OCI-M1 (cell line): ENCODE measurements around the gene STRA8.

Experiments used
- DNase-seq: peaks from one replicate; lab custom pipeline; 2025; lab: John Stamatoyannopoulos, UW

STRA8 gene, protein sequence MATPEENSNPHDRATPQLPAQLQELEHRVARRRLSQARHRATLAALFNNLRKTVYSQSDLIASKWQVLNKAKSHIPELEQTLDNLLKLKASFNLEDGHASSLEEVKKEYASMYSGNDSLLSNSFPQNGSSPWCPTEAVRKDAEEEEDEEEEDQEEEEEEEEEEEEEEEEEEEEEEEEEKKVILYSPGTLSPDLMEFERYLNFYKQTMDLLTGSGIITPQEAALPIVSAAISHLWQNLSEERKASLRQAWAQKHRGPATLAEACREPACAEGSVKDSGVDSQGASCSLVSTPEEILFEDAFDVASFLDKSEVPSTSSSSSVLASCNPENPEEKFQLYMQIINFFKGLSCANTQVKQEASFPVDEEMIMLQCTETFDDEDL

DNA sequence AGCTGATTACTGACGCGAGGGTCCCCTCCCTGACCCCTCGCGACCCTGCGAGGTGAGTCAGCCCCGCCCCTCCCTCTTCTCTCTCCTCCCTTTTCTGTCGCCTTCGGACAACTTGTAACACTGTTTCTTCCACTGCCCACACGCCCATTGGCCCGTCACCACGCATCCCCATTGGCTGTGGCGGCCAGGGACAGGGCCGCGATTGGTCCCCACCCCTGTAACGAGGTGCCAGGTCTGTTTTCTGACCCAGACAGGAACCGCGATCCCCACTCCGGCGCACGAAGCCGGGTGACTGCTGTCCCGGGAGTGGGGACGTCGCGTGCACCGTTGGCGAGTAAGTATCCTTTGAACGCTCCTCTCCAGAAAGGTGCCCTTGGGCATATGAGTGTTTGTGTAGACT lies at the start of gene STRA8:
Gene STRA8 (plus strand): TSS at position 269 of the 400 bp plus-strand sequence. CDS start 6,687 bp downstream, outside the sequence.
- DNase-seq: no peak

- no peak for DNase-seq
Measured at GRCh38 chr7:135184254-135184841, 49.3 kb upstream of the STRA8 start.

DNA sequence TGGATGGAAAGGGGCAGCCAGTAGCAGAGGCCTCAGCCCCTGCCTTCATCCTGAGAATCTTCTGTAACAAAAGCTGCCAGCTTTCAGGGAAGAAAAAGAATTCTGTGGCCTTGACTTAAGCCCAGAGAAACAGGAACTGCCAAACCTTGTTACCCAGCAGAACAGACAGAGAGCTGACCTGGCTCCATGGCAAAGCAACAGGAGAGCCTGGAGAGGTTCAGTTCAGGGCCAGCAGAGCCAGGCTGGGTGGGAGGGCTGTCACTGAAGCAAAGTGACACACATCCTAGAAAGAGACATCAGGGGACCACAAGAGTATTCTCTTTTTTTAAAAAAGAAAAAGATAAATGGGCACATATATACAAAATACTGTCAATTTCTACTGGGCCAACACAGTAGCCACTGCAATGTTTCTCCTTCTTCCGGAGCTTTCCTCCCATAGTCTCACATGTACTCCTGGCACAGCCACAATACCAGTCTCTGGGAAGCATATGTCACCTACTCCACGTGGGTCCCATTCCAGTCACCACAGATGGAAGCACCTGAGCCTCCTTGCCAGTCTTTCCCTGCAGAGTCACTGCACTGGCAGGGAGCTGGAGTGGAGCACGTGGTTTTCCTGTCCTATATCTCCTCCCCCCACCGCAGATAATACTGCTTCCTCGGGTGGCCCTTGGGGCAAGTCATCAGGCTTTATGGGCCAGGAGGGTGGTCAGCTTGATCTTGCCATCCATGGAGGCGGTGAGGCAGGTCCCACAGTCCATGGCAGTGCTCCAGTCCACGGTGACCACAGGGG lies 48.0 kb upstream of the STRA8 start:
- DNase-seq: no peak

GRCh38 chr7:135186261-135186540 lies 47.4 kb upstream of the STRA8 start:
- DNase-seq: no peak

DNA sequence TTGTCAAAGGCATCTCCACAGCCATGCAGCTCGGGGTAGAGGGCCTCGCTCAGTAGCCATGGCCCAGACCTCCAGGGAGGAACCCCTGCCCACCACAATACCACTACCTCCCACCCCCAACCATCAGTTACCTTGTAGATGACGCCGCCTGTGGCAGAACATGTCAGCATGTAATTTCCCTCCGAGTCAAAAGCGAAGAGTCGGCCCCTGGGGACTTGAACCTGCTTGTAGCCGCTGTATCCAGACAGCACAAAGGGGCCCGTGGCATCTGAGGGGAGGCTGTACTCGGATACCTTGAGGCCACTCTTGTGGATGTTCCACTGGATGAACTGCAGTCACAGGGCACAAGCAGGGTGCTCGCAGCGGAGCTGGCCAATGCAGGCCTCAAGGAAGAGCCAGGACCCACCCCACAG lies 46.8 kb upstream of the STRA8 start:
- DNase-seq: no peak

GRCh38 chr7:135188298-135188984 lies 45.2 kb upstream of the STRA8 start:
- DNase-seq: no peak

- no peak for DNase-seq
Measured at GRCh38 chr7:135189221-135189662, 44.4 kb upstream of the STRA8 start.

DNA sequence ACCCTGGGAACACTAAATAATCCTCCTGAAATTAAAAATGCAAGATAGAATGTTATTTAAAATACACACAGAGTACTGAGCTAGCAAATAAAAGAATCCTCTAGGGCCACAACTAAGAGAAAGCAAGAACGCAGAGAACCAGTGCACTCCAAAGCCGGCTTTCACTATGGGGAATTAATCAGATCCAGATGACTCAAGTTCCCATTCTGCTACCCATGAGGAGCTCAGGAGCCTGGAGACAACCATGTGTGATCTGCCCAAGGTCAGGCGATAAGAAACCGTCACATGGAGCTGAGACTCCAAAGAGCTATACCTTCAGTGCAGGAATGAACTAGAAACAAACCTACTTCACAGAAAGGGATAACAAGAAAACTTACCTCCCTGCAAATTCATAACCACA lies 43.7 kb upstream of the STRA8 start:
- no peak for DNase-seq

DNA sequence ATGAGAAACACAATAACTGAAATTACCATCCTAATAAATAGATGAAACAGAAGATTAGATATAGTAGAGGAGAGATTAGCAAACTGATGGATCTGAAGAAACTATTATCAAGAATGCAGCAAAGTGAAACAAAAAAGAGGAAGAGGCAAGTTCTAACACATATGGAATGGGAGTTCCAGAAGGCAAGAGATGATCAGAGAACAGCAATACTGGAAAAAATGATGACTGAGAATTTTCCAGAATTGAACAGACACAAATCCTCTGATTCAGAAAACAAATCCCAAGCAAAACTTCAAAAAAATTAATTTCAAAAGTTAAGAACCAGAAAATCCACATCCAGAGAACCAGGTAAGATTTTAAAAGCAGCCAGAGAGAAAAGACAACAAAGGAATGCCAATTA lies 42.9 kb upstream of the STRA8 start:
- no peak for DNase-seq

DNA sequence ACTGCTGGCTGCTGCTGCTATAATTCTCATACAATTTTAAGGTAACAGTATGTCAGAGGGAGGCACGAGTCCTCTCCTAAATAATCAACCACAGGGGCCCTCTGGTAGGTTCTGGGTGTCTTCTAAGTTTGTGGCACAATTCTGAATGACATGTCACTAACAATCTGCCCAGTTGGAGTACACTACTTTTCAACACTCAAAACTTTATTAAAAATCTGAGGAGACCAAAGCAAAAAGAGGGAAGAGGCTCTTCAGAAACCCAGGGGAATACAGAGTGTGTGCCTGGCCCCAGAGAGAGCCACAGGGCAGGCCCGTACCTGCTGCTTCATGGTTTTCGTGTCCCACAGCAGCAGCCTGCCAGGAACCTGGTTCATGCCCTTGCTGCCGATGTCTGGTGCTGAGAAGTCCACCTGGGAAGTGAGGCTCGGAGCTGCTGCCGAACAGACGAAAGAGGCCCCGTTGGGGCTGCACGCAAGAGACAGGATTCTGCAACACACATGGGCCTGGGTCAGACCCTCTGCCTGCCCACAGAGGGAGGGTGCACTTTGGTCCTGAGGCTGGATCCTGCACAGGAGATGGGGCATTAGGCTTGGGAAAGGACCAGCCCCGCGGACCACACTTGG lies 40.6 kb upstream of the STRA8 start:
- no peak for DNase-seq

- no peak for DNase-seq
Measured at GRCh38 chr7:135193615-135194081, 40.0 kb upstream of the STRA8 start.

DNA sequence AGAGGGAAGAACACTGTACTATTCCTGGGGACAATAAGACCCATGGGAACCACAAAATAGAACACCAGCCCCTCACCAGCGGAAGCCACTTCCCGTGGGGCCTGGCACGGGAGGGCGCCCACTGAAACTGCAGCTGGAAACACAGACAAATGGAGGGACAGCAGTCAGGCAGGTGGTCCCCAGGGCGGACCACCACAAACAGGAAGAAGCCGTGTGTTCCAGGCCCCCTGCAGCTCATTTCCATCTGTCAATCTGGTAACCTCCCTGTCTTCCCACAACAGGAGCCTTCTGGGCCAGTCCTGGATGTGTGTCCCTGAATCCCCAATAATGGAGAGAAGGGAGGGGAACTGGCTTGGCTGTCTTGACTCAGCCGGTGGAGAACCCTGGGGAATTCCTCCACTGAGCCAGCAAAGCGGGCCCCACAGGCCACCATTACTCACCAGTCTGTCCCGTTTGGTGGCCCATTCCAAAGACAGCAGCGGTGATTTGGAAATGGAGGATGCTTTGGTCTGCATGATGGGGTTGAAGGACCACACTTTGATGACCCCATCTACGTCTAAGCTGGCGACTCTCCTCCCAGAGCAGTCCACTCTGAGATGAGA lies 39.0 kb upstream of the STRA8 start:
- no peak for DNase-seq

DNA sequence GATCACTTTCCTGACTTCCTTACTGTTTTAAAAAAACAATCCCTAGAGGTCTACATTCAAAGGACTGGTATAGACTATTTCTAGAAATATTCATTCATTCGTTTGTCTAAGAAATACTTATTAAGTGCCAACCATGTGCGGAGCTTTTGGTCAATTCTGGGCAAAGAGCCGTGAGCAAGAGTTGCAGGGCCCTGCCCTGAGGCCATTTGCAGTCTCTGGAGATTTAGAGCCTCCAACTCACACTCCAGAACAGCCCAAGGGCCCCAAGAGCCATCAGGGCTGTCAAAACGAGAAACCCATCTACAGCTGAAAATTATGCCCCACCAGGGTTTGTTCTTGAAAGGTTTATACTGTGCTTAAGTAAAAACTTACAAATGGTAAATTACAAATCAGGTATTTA lies 38.5 kb upstream of the STRA8 start:
- DNase-seq: no peak

- no peak for DNase-seq
Measured at GRCh38 chr7:135195968-135196629, 37.5 kb upstream of the STRA8 start.

DNA sequence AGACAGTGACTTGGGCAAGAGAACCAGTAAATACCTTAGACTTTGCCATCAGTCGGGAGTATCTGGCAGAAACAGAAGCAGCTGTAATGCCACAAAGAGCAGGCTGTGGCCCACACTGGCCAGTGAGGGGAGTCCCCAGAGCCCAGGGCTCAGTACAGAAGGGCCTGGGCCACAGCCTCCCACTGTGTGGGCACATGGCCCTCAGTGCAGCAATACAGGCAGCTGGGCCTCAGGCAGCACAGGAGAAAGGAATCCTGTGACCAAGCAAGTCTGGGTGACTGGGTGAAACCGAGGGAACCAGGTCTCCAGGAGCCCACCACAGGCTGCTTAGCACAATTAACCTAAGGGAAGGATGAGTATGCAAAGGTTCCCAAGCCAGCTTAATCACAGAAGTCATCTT lies 36.3 kb upstream of the STRA8 start:
- DNase-seq: no peak

- no peak for DNase-seq
Measured at GRCh38 chr7:135197906-135198655, 35.6 kb upstream of the STRA8 start.

GRCh38 chr7:135199439-135199838 lies 34.2 kb upstream of the STRA8 start:
- DNase-seq: no peak

- DNase-seq: no peak
Measured at GRCh38 chr7:135200821-135201331, 32.8 kb upstream of the STRA8 start.

DNA sequence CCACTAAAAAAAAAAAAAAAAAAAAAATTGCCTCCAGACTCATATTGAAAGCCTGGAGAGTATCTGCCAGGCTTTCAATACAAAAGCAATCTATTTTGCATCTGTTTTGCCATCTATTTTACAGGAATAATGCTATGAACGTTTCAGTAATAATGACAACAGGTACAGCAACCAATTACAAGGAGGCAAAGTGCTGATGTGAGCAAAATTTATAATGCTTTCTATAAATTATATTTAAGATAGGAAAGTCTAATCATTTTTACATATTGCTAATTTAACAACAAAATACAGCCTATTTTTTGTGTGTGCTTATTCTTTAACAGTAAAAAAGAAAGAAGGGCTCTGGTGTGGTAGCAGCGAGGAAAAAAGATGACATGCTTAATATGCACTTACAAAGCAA lies 32.3 kb upstream of the STRA8 start:
- DNase-seq: no peak

- no peak for DNase-seq
Measured at GRCh38 chr7:135204341-135204749, 29.3 kb upstream of the STRA8 start.
